Parathyroid adenoma (tissue), 2 donors: ENCODE data around the gene TNK1.

Experiments
- H2AFZ ChIP-seq: fragments of 300-600 bp; sonication (generic); one replicate; pipeline ENCODE4 v1.7.0; 2017; ENCODE audit warnings: antibody characterized with exemption, mild to moderate bottlenecking
- H3K27ac ChIP-seq: fragments of 300-600 bp; sonication (generic); one replicate; pipeline ENCODE4 v1.7.0; 2017
- H3K27me3 ChIP-seq: fragments of 300-600 bp; sonication (generic); one replicate; pipeline ENCODE4 v1.7.0; 2017; ENCODE audit warnings: low read length; ENCODE audit not compliant: control insufficient read depth, insufficient read depth
- H3K36me3 ChIP-seq: fragments of 300-600 bp; sonication (generic); one replicate; pipeline ENCODE4 v1.7.0; 2017; ENCODE audit warnings: low read length; ENCODE audit not compliant: control insufficient read depth, insufficient read depth
- H3K4me1 ChIP-seq: fragments of 300-600 bp; sonication (generic); one replicate; pipeline ENCODE4 v1.7.0; 2017; ENCODE audit warnings: control low read depth
- H3K4me2 ChIP-seq: fragments of 300-600 bp; sonication (generic); one replicate; pipeline ENCODE4 v1.7.0; 2017; ENCODE audit warnings: low read length
- H3K4me3 ChIP-seq: fragments of 300-600 bp; sonication (generic); one replicate; pipeline ENCODE4 v1.7.0; 2017; ENCODE audit warnings: low read depth, low read length
- H3K79me2 ChIP-seq: fragments of 300-600 bp; sonication (generic); one replicate; pipeline ENCODE4 v1.7.0; 2017; ENCODE audit warnings: control low read depth
- H3K9ac ChIP-seq: fragments of 300-600 bp; sonication (generic); one replicate; pipeline ENCODE4 v1.7.0; 2017; ENCODE audit warnings: mild to moderate bottlenecking
- H3K9me3 ChIP-seq: fragments of 300-600 bp; sonication (generic); one replicate; pipeline ENCODE4 v1.7.0; 2017; ENCODE audit warnings: low read length; ENCODE audit not compliant: control insufficient read depth
- TF ChIP-seq, protein P1 (sequence below): fragments of 300-600 bp; sonication (generic); IDR thresholded peaks from one replicate; pipeline ENCODE4 v1.7.0; 2017; ENCODE audit warnings: antibody characterized with exemption, mild to moderate bottlenecking
- donor health status: primary hyperparathyroidism.

Gene TNK1

DNA sequence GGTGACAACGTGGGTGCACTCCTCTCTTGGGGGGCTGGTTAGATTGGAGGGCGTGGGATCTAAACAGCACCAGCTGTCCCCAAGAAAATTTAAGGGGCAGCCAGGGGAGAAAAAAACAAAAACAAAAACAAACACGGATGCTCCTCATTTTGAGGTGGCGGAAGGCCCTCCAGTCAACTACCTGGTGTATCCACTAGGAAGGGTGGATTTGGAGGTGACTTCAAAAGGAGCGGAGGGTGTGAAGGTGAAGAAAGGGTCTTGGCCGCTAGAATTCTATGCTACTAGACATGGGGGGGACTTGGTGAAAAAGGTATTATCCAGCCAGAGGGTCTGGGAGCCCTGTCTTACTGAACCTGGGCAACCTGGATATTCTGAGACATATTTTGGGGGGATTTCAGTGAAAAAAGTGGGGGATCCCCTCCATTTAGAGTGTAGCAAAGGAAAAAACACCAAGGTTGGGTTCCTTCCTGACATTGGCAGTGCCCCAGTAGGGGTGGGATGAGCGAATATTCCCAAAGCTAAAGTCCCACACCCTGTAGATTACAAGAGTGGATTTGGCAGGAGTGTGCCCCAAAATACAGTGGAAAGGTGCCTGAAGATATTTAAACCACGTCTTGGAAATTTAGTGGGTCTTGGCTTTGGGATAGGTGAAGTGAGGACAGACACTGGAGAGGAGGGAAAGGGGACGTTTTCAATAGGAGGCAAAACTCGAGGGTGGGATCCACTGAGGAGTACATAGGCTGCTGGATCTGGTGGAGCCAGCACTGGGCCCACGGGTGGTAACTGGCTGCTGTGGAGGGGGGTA is 58.0 kb downstream of the TNK1 start:
- H3K9me3 ChIP-seq: no peaks in the 10 kb centered on the region
- no peak overlapping the region for H3K27ac ChIP-seq
- H3K27me3 ChIP-seq: no peaks in the 10 kb centered on the region
- no peak overlapping the region for H2AFZ ChIP-seq
- TF ChIP-seq, protein P1, sequence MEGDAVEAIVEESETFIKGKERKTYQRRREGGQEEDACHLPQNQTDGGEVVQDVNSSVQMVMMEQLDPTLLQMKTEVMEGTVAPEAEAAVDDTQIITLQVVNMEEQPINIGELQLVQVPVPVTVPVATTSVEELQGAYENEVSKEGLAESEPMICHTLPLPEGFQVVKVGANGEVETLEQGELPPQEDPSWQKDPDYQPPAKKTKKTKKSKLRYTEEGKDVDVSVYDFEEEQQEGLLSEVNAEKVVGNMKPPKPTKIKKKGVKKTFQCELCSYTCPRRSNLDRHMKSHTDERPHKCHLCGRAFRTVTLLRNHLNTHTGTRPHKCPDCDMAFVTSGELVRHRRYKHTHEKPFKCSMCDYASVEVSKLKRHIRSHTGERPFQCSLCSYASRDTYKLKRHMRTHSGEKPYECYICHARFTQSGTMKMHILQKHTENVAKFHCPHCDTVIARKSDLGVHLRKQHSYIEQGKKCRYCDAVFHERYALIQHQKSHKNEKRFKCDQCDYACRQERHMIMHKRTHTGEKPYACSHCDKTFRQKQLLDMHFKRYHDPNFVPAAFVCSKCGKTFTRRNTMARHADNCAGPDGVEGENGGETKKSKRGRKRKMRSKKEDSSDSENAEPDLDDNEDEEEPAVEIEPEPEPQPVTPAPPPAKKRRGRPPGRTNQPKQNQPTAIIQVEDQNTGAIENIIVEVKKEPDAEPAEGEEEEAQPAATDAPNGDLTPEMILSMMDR: no peak
- H3K4me1 ChIP-seq: peaks cover 10% of the 10 kb centered on the region
- H3K79me2 ChIP-seq: no peaks in the 10 kb centered on the region
- peak overlapping the region; percentile 7 for H3K4me3 ChIP-seq
- no peaks in the 10 kb centered on the region for H3K36me3 ChIP-seq
- no peak overlapping the region for H3K4me2 ChIP-seq
- no peak overlapping the region for H3K9ac ChIP-seq
